Mammary epithelial cell (primary cell): ENCODE results near the gene PRRC2C.

Experiments
- EZH2 ChIP-seq: IDR thresholded peaks from 2 replicates; pipeline ENCODE4 v1.6.1; 2012; ENCODE audit warnings: low read length, inconsistent platforms, borderline replicate concordance
- TF ChIP-seq, protein P1 (sequence below), 2 donors: IDR thresholded peaks in 1 of 2; conservative IDR thresholded peaks in 1 of 2; 2 replicates each; pipeline ENCODE4 v1.5.1; 2011 to 2012; ENCODE audit warnings: inconsistent platforms in 2 of 2, low read length in 2 of 2, mild to moderate bottlenecking in 2 of 2, control low read depth in 1 of 2, low read depth in 1 of 2; ENCODE audit not compliant: insufficient read depth in 1 of 2; ENCODE audit errors: extremely low read depth in 1 of 2

GRCh38 chr1:171595324-171595723 lies 110.0 kb downstream of the PRRC2C start:
- TF ChIP-seq, protein P1, sequence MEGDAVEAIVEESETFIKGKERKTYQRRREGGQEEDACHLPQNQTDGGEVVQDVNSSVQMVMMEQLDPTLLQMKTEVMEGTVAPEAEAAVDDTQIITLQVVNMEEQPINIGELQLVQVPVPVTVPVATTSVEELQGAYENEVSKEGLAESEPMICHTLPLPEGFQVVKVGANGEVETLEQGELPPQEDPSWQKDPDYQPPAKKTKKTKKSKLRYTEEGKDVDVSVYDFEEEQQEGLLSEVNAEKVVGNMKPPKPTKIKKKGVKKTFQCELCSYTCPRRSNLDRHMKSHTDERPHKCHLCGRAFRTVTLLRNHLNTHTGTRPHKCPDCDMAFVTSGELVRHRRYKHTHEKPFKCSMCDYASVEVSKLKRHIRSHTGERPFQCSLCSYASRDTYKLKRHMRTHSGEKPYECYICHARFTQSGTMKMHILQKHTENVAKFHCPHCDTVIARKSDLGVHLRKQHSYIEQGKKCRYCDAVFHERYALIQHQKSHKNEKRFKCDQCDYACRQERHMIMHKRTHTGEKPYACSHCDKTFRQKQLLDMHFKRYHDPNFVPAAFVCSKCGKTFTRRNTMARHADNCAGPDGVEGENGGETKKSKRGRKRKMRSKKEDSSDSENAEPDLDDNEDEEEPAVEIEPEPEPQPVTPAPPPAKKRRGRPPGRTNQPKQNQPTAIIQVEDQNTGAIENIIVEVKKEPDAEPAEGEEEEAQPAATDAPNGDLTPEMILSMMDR (conservative IDR thresholded peaks at IDR 0.05 in 1 of 2, IDR thresholded peaks at IDR 0.05 in 1 of 2; ENCODE audit: extremely low read depth in 1 of 2, insufficient read depth in 1 of 2, low read depth in 1 of 2, low read length in 2 of 2) = no peak
- TF ChIP-seq EZH2 = no peak
